PC-3 (cell line): ENCODE results near the gene XCL2. TPM values are rescaled to one million over a fixed set of nuclear protein-coding genes. Genes with fewer than 3 reads are reported as not detected.

Experiments used
- ATAC-seq: fragments of 200-7000 bp; cut with Tn5 transposase; 2 replicates; pipeline ENCODE4 v1.9.1; 2020; ENCODE audit warnings: mild to moderate bottlenecking, moderate library complexity
- BruUV-seq: library from RNA; stranded (reverse); fragments of 400-500 nt; replicated peaks from 2 replicates; lab custom pipeline; 2021; lab: Mats Ljungman, UMichigan
- CTCF ChIA-PET: fragments of 300-600 bp; sonication (Branson Sonifier 250); formaldehyde crosslinking; loops from one replicate; lab custom pipeline; 2022; ENCODE audit warnings: antibody characterized with exemption; lab: Charles Lee
- POLR2A ChIA-PET: fragments of 300-600 bp; sonication (Branson Sonifier 250); formaldehyde crosslinking; loops from one replicate; lab custom pipeline; 2022; ENCODE audit warnings: antibody characterized with exemption; ENCODE audit not compliant: unreplicated experiment; lab: Charles Lee
- DNase-seq: peaks from one replicate; pipeline ENCODE4 v3.0.0-alpha.2; 2015
- H2AFZ ChIP-seq: fragments of 300-600 bp; sonication (generic); 2 replicates; pipeline ENCODE4 v1.6.0; 2016; ENCODE audit warnings: antibody characterized with exemption, low read length
- H3F3A ChIP-seq: fragments of 300-600 bp; sonication (generic); one replicate; pipeline ENCODE4 v1.6.0; 2017; ENCODE audit warnings: antibody characterized with exemption, low read length, control low read depth, mild to moderate bottlenecking; ENCODE audit not compliant: unreplicated experiment
- H3K27ac ChIP-seq: fragments of 300-600 bp; sonication (generic); 2 replicates; pipeline ENCODE4 v1.5.1; 2016; ENCODE audit warnings: mild to moderate bottlenecking, low read length
- H3K27me3 ChIP-seq: fragments of 300-600 bp; sonication (generic); 2 replicates; pipeline ENCODE4 v1.6.1; 2016; ENCODE audit warnings: low read length, mixed read lengths
- H3K36me3 ChIP-seq: fragments of 300-600 bp; sonication (generic); 2 replicates; pipeline ENCODE4 v1.6.1; 2016; ENCODE audit warnings: low read depth, mixed run types, low read length, mixed read lengths
- H3K4me1 ChIP-seq: fragments of 300-600 bp; sonication (generic); 2 replicates; pipeline ENCODE4 v1.5.1; 2016; ENCODE audit warnings: low read length; ENCODE audit not compliant: insufficient read depth
- H3K4me2 ChIP-seq: fragments of 300-600 bp; sonication (generic); 2 replicates; pipeline ENCODE4 v1.6.0; 2016; ENCODE audit warnings: low read length
- H3K4me3 ChIP-seq: fragments of 300-600 bp; sonication (generic); 2 replicates; pipeline ENCODE4 v1.5.1; 2016; ENCODE audit warnings: mild to moderate bottlenecking, low read length, mixed read lengths
- H3K79me2 ChIP-seq: fragments of 300-600 bp; sonication (generic); 2 replicates; pipeline ENCODE4 v1.6.1; 2017; ENCODE audit warnings: low read length, mixed read lengths
- H3K9ac ChIP-seq: fragments of 300-600 bp; sonication (generic); 2 replicates; pipeline ENCODE4 v1.6.0; 2016; ENCODE audit warnings: mild to moderate bottlenecking, low read length
- H3K9me2 ChIP-seq: fragments of 300-600 bp; sonication (generic); replicated peaks from 2 replicates; pipeline ENCODE4 v1.6.1; 2016; ENCODE audit warnings: mixed run types, low read length, mixed read lengths
- H3K9me3 ChIP-seq: fragments of 300-600 bp; sonication (generic); 2 replicates; pipeline ENCODE4 v1.6.1; 2016; ENCODE audit warnings: low read length, mixed read lengths
- H4K20me1 ChIP-seq: fragments of 300-600 bp; sonication (generic); 2 replicates; pipeline ENCODE4 v1.6.1; 2016; ENCODE audit warnings: low read length, mixed read lengths
- EZH2 ChIP-seq: fragments of 300-600 bp; sonication (generic); IDR thresholded peaks from one replicate; pipeline ENCODE4 v1.6.1; 2017; ENCODE audit warnings: antibody characterized with exemption, mild to moderate bottlenecking, low read length; ENCODE audit not compliant: unreplicated experiment
- EZH2phosphoT487 ChIP-seq: fragments of 300-600 bp; sonication (generic); IDR thresholded peaks from 2 replicates; pipeline ENCODE4 v1.6.1; 2018; ENCODE audit warnings: mild to moderate bottlenecking, antibody characterized with exemption, low read length, borderline replicate concordance
- intact Hi-C: fragments of 100-400 bp; cut with micrococcal nuclease; formaldehyde crosslinking; loops from 2 replicates; pipeline ENCODE4 v1.9.0; 2023
- total RNA-seq: library from RNA; depleted of rRNA; stranded (reverse); fragments of >200 nt; gene quantifications from 2 replicates; pipeline ENCODE4 v1.2.3, GENCODE V29; 2014
- TF ChIP-seq, protein P1 (sequence below): fragments of 300-600 bp; sonication (generic); conservative IDR thresholded peaks from 2 replicates; pipeline ENCODE4 v1.5.1; 2017; ENCODE audit warnings: antibody characterized with exemption, low read depth, mild to moderate bottlenecking, low read length

The XCL2 gene
- total RNA-seq, 1 experiment from 2014 or later = not detected

DNA sequence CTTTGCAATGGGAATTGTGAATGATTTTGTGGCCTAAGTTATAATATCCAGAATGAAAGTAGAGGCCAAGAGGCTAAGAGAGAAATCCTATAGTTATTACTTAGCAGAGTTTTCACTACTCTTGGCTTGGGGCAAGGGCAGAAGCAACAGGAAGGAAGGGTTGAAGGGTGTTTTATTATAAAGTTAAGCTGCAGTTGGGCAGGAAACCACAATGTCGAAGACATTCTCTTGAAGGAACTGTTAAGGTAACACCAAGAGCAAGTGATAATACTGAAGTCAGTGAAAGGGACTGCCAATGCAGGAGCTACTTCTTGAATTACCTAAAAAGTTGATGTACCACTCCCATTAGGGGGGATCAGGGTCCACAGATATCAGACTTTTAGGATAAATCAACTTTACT is 8.3 kb downstream of the XCL2 start:
- ChIA-PET POLR2A (interaction anchor here (0.5 kb wide), 1 partner anchor 64 kb away, joined by 4 read pairs; no protein-coding TSS in a partner anchor), CTCF (no interaction called here)
- no peak for ATAC-seq
- H3K4me3 ChIP-seq = no peak overlapping the region
- H3K9me3 ChIP-seq = no peaks in the 10 kb centered on the region
- intact Hi-C loops = no loop called here
- no peak for DNase-seq
- H3K79me2 ChIP-seq = no peaks in the 10 kb centered on the region
- no peaks in the 10 kb centered on the region for H3F3A ChIP-seq
- H3K4me1 ChIP-seq = no peaks in the 10 kb centered on the region
- no peaks in the 10 kb centered on the region for H3K36me3 ChIP-seq
- no peaks in the 10 kb centered on the region for H3K9me2 ChIP-seq
- BruUV-seq = no TSS peak
- TF ChIP-seq EZH2phosphoT487 = no peak
- TF ChIP-seq, protein P1, sequence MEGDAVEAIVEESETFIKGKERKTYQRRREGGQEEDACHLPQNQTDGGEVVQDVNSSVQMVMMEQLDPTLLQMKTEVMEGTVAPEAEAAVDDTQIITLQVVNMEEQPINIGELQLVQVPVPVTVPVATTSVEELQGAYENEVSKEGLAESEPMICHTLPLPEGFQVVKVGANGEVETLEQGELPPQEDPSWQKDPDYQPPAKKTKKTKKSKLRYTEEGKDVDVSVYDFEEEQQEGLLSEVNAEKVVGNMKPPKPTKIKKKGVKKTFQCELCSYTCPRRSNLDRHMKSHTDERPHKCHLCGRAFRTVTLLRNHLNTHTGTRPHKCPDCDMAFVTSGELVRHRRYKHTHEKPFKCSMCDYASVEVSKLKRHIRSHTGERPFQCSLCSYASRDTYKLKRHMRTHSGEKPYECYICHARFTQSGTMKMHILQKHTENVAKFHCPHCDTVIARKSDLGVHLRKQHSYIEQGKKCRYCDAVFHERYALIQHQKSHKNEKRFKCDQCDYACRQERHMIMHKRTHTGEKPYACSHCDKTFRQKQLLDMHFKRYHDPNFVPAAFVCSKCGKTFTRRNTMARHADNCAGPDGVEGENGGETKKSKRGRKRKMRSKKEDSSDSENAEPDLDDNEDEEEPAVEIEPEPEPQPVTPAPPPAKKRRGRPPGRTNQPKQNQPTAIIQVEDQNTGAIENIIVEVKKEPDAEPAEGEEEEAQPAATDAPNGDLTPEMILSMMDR = no peak
- TF ChIP-seq EZH2 = no peak
- H3K9ac ChIP-seq = no peak overlapping the region
- H3K4me2 ChIP-seq = no peak overlapping the region
- peaks cover 16% of the 10 kb centered on the region; the same call in 1 of the 2 replicates for H3K27me3 ChIP-seq
- H2AFZ ChIP-seq = no peak overlapping the region
- H3K27ac ChIP-seq = no peak overlapping the region
- H4K20me1 ChIP-seq = no peaks in the 10 kb centered on the region

DNA sequence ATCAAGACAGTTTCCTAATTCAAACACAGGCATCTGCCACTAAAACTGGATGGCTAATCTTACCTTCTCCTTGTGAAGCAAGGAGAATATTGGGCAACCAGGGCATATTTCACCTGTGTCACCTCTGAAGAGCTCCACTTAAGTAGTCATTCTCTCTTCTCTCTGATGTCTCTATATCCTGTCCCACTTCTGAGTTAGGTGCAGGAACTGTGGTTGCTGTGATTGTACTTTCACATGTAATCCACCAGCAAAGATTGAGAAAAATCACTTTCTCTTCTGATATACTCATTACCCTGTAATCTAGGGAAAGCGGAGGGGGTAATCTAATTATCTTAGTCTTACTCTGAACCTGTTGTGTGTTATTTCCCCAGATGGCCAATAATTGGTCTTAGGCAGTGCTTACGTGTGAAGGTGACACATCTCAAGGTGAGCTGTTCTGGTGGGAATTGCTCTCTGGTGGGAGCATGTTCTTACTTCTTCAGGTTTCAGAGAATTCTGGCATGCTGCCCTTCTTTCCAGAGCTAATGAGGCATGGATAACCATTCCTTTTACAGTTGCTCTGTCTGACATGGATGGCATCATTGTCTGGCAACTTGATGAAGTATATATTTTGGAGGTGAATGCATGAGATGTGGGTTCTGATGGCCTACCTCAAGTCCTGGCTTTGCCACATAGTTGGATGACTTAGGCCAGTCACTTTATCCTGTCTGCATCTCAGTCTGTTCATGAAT is 12.0 kb downstream of the XCL2 start:
- H3K4me3 ChIP-seq = no peak overlapping the region
- no peaks in the 10 kb centered on the region for H3K36me3 ChIP-seq
- H3K79me2 ChIP-seq = no peaks in the 10 kb centered on the region
- ChIA-PET CTCF (no interaction called here), POLR2A (no interaction called here)
- no peak for ATAC-seq
- H3K9me3 ChIP-seq = no peaks in the 10 kb centered on the region
- no peaks in the 10 kb centered on the region for H3F3A ChIP-seq
- H3K9ac ChIP-seq = no peak overlapping the region
- H3K27me3 ChIP-seq = peaks cover 14% of the 10 kb centered on the region; the same call in 1 of the 2 replicates
- TF ChIP-seq EZH2phosphoT487 (no peak), EZH2 (no peak)
- TF ChIP-seq, protein P1 = no peak
- intact Hi-C loops = no loop called here
- H3K9me2 ChIP-seq = no peaks in the 10 kb centered on the region
- H3K4me2 ChIP-seq = no peak overlapping the region
- DNase-seq = no peak
- H3K27ac ChIP-seq = no peak overlapping the region
- no TSS peak for BruUV-seq
- no peak overlapping the region for H2AFZ ChIP-seq
- H3K4me1 ChIP-seq = no peaks in the 10 kb centered on the region
- no peaks in the 10 kb centered on the region for H4K20me1 ChIP-seq

DNA sequence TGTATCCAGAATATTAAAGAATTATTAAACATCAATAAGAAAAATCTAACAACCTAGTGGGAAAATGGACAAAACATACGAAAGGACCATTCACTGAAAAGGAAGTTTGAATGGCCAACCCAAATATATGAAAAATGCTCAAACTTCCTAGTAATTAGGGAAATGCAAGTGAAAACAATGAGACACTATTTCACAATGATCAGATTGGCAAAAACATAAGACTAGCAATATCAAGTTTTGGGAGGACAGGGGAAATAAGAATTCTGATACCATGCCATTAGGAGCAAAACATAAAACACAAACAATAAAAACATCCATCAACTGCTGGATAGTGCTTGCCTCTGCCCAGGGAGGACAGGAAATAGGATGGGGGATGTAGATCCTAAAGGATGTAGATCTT is 14.3 kb downstream of the XCL2 start:
- no peaks in the 10 kb centered on the region for H3K36me3 ChIP-seq
- H3F3A ChIP-seq = no peaks in the 10 kb centered on the region
- ATAC-seq = no peak
- no peaks in the 10 kb centered on the region for H3K9me3 ChIP-seq
- H3K4me3 ChIP-seq = no peak overlapping the region
- BruUV-seq = no TSS peak
- H3K27me3 ChIP-seq = peaks cover 12% of the 10 kb centered on the region; the same call in 1 of the 2 replicates
- ChIA-PET CTCF (no interaction called here), POLR2A (no interaction called here)
- DNase-seq = no peak
- TF ChIP-seq EZH2phosphoT487 = no peak
- TF ChIP-seq, protein P1 = no peak
- no peak for TF ChIP-seq EZH2
- H3K9ac ChIP-seq = no peak overlapping the region
- no peak overlapping the region for H3K27ac ChIP-seq
- no peaks in the 10 kb centered on the region for H3K9me2 ChIP-seq
- no peaks in the 10 kb centered on the region for H4K20me1 ChIP-seq
- H2AFZ ChIP-seq = no peak overlapping the region
- no peaks in the 10 kb centered on the region for H3K4me1 ChIP-seq
- intact Hi-C loops = no loop called here
- H3K79me2 ChIP-seq = no peaks in the 10 kb centered on the region
- no peak overlapping the region for H3K4me2 ChIP-seq
